Activated T-cell treated with anti-CD3 and anti-CD28 coated beads, Interleukin-2, amount 50 U/mL, for 48 hours (primary cell): ENCODE results near the gene DLG1.

Source experiments
- DNase-seq, 2 experiments: peaks; one replicate each; pipeline ENCODE4 v3.0.0-alpha.2; 2020

Gene DLG1

GRCh38 chr3:197027151-197027895, 271.1 kb downstream of the DLG1 start:
- peak in 1 of 2 experiments; percentile 16 for DNase-seq

GRCh38 chr3:197026481-197026866, 271.9 kb downstream of the DLG1 start:
- DNase-seq = peak in 1 of 2 experiments; percentile 16

DNA sequence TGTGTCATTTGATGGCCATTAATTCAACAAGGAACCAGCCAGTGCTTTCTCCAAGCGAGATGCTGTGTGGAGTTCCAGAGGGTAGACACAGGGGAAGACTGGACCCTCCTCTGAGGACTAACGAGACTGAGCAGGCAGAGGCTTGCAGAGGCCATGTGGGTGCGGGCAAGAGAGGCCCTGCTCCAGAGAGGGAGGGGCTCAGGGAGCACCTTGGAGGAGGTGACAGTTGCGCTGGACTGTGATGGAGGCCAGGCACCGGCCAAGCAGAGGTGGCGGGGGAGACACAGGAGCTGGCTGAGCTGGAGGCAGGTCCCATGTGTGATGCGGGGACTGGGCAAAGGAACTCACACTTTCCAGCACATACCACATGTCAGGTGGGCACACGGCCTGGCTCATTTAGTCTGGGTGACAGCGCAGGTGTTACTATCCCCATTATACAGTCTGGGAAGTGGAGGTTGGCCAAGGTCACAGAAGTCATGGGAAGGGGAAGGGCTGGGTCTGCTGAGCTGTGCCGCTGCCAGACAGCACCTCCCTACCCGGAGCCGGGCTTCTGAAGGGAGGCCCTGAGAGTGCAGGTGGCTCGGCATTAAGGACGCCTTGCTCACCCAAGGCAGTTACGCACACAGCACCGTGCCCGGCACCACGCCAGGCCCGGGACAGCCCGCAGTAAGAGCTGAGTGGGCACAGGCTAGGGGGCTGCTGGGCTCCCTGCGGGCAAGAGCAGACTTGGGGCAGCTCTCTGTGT, 272.5 kb downstream of the DLG1 start:
- DNase-seq = peak in 1 of 2 experiments; percentile 13

DNA sequence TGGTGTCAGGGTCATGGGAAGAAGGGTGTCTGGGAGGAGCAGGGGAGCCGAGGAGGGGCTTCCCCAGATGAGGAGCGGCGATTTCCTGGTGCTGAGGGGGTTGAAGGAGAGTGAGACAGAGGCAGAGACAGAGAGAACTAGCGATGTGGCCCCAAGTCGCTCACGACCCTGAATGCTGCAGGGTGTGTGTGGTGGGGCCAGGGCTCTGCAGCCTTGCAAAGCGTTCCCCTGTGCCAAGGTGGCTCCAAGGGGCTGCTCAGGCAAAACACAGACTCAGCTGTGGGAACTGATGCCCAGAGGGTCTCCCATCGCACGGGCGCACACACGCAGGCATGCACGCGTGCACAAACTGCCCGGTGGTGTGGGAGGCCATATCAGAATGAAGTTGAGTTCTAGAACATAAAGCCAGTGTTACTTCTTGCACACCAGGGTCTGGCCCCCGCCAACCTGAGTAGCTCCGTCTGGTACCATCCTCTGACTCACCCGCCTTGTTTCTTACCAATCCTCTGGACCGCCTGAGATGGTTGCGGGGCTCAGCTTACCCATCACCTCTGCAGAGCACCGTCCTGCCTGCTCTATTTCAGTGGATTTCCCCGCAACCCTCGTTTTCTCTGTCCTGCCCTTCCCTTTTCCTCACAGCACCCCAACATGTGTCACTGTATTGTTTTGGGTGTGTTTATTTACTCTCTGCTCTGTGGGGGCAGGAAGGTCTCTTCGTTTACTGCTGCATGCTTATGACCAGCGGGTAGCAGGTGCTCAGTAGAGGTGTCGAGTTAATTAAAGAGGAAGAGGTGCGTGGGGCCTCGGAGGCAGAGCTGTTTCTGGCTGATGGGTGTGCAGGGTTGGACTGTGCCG, 273.3 kb downstream of the DLG1 start:
- DNase-seq = peak in 1 of 2 experiments; percentile 16

- peak; percentile 16 to 26 for DNase-seq
These were observed 274.3 kb downstream of the DLG1 start for GRCh38 chr3:197023998-197024651.

GRCh38 chr3:197023241-197023997, 275.0 kb downstream of the DLG1 start:
- peak; percentile 21 to 24 for DNase-seq

GRCh38 chr3:197022405-197023231, 275.8 kb downstream of the DLG1 start:
- DNase-seq = peak; percentile 16 to 17

- no peak for DNase-seq
These were observed 276.5 kb downstream of the DLG1 start for GRCh38 chr3:197021729-197022404.

DNA sequence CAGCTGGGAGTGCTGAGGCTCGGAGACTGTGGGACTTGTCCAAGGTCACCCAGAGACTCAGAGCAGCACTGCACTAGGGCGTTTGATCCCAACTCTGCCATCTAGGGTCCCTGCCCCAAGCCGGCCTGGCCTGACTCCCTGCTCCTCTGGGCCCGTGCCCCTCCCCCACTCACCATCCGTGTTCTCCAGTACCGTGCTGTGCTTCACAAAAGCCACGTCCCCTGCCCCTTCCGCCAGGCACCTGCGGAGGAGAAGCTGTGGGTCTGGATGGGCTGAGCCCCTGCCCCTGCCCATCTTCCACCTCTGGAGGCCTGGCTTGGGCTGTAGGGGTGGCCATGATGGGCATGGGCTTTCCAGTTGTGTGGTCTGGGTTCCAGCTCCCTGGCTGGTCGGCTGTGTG, 277.2 kb downstream of the DLG1 start:
- no peak for DNase-seq

DNA sequence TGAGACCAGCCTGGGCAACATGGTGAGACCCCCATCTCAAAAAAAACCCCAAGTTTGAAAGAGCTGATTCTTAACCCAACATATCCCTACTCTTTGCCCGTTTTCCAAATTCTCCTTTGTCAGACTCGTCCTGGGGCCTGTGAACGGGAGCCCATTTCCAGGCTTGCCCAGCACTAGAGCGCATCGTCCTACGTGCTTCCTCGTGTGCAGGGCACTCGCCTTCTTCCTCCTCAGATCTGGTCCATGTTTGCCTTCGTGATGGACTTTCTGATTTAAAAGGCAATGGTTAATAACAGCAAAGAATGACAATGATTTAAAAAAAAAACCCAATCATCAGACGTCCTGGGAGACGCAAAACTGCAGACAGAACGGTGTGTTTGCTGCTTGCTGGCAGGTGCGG, 278.9 kb downstream of the DLG1 start:
- no peak for DNase-seq

DNA sequence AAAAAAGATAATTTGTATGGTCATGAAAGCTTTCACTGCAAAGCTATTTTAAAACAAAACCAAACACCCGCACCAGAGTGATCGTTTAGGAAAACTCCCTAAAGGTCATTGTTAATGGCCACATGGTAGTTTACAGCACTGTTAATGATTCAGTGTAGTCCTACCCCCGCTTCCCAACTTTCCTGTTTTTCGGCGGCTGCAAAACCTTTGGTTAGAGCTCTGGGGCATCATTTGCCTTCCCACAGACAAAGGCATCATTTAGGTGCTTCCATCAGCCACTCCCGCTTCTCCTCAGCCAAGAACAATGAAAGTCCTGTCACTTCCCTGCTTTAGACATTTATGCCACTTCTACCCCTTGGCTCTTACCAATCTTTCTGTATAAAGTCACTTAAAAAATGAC, 279.4 kb downstream of the DLG1 start:
- no peak for DNase-seq

DNA sequence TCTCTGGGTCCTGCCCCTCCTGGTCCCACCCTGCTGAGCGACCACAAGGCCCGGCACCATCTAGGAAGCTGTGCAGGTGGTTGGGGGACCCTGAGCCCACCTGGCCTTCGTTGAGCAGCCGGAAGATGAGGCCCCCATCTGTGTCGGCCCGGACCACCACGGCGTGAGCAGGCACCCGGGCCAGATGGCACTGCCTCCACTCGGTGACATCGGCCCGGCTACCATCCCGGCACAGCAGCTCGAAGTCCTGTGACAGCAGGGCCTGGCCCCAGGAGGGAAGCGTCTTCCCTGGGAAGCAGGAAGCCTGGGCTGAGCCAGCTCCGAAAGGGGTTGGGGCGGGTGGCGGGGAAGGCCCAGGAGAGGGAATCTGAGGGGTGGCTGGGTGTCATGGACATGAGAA, 281.4 kb downstream of the DLG1 start:
- no peak for DNase-seq

- no peak for DNase-seq
These were observed 282.3 kb downstream of the DLG1 start for GRCh38 chr3:197015790-197016736.

GRCh38 chr3:197014942-197015575, 283.4 kb downstream of the DLG1 start:
- DNase-seq = no peak

DNA sequence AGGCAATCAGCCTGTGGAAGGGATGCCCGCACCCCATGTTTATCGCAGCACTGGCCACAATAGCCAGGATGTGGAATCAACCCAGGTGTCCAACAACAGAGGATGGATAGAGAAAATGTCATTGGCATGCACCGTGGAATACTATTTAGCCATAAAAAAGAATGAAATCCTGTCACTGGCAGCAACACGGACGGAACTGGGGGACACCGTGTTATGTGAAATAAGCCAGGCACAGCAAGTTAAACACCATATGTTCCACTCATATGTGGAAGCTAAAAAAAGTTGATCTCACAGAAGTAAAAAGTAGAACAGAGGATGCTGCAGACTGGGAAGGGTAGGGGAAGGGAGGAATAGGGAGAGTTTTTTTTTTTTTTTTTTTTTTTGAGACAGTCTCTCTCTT, 284.4 kb downstream of the DLG1 start:
- DNase-seq = no peak

- no peak for DNase-seq
These were observed 285.9 kb downstream of the DLG1 start for GRCh38 chr3:197012540-197012883.

DNA sequence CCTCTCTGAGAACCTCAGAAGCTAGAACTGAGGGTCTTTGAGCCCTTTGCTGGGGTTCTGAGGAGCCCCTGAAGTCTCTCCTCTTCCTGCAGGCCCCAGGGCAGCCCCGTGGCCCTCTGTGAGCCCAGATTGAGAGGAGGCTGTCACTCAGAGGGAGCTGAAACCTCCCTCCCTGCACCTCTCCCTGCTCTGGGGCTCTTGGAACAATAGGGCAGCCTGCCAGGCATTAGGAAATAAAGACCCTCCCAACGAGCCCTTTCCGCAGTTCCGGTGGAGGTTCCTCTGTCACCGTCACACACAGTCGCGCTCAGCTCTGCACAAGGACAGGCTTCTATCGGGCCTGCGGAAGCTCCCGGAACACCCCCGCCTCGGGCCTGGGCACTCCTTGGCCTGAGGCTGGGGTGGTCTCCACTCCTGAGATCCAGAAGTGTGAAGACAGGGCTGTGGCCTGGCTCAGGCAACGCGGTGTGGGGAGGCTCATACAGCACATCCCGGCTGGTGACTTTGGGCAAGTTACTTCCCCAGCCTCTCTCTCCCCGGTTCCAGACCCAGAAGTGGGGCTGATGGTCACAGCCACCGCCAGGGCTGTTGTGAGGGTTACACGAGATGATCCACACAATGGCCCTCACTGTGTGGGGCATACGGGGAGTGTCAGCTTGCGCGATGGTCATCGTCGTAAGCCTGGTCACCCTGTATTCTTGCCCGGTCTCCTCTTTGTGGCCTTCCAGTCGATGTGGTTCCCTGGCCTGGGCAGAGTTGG, 286.5 kb downstream of the DLG1 start:
- DNase-seq = no peak
